HCT116 (cell line): ENCODE results near the gene SLC25A39. TPM values are rescaled to one million over a fixed set of nuclear protein-coding genes. Genes with fewer than 3 reads are reported as not detected.
A peak's percentile ranks its signal among the peaks of the same experiment; 100 is the strongest.

Experiments used
- ATAC-seq: fragments of 200-7000 bp; cut with Tn5 transposase; 2 replicates; pipeline ENCODE4 v1.9.1; 2020; ENCODE audit warnings: mild to moderate bottlenecking, moderate library complexity
- BruUV-seq: library from RNA; stranded (reverse); fragments of 400-500 nt; replicated peaks from 2 replicates; lab custom pipeline; 2021; lab: Mats Ljungman, UMichigan
- CTCF ChIA-PET: fragments of 300-600 bp; sonication (Branson Sonifier 250); formaldehyde crosslinking; loops from one replicate; lab custom pipeline; 2021; ENCODE audit warnings: antibody characterized with exemption; lab: Charles Lee
- POLR2A ChIA-PET: fragments of 300-600, 350-600 bp; sonication (Branson Sonifier 250); formaldehyde crosslinking; loops from one replicate; lab custom pipeline; 2021; ENCODE audit warnings: antibody characterized with exemption; lab: Charles Lee
- RAD21 ChIA-PET, 2 experiments: fragments of 300-600 bp; sonication (Branson Sonifier 250); formaldehyde crosslinking; loops; one replicate each; lab custom pipeline; 2023; ENCODE audit warnings: low total read pairs in 2 of 2; ENCODE audit not compliant: uncharacterized antibody in 2 of 2, unreplicated experiment in 2 of 2, low non-redundant PET in 1 of 2; lab: Charles Lee
- DNase-seq: peaks from one replicate; pipeline ENCODE4 v3.0.0-alpha.2; 2010; ENCODE audit warnings: low read depth, low spot score
- H2AFZ ChIP-seq: fragments of 200-600 bp; shearing (Covaris generic), sonication (generic); 2 replicates; pipeline ENCODE4 v1.6.1; 2017; ENCODE audit warnings: low read depth, mixed run types, mixed read lengths, antibody characterized with exemption, low read length; ENCODE audit not compliant: poor library complexity, severe bottlenecking
- H3K27ac ChIP-seq: 2 replicates; pipeline ENCODE4 v1.5.1; 2012; ENCODE audit warnings: low read depth, low read length
- H3K27me3 ChIP-seq: fragments of 200-600 bp; sonication (generic); 2 replicates; pipeline ENCODE4 v1.6.1; 2016; ENCODE audit warnings: mixed run types, low read length, mixed read lengths; ENCODE audit not compliant: insufficient read depth
- H3K36me3 ChIP-seq, 2 experiments: fragments of 200-500 bp in 1 of 2; fragments of 200-600 bp in 1 of 2; sonication (Bioruptor generic) in 1 of 2; sonication (generic) in 1 of 2; 2 replicates each; pipeline versions ENCODE4 v1.5.1 to v1.6.1; 2014 to 2016; ENCODE audit warnings: low read length in 2 of 2, inconsistent platforms in 1 of 2, mixed read lengths in 1 of 2, mixed run types in 1 of 2; ENCODE audit not compliant: insufficient read depth in 2 of 2, control insufficient read depth in 1 of 2
- H3K4me1 ChIP-seq, 2 experiments: fragments of 200-600 bp in 1 of 2; sonication (generic) in 1 of 2; 2 replicates each; pipeline versions ENCODE4 v1.5.1 to v1.6.1; 2012 to 2017; ENCODE audit warnings: low read length in 2 of 2, inconsistent platforms in 1 of 2, mild to moderate bottlenecking in 1 of 2, mixed read lengths in 1 of 2, mixed run types in 1 of 2, moderate library complexity in 1 of 2; ENCODE audit not compliant: insufficient read depth in 2 of 2, control insufficient read depth in 1 of 2
- H3K4me2 ChIP-seq: fragments of 200-600 bp; sonication (generic); 2 replicates; pipeline ENCODE4 v1.6.1; 2017; ENCODE audit warnings: mixed run types, low read length, mixed read lengths
- H3K4me3 ChIP-seq, 2 experiments: fragments of 200-600 bp in 1 of 2; sonication (generic) in 1 of 2; replicated peaks in 1 of 2; 2 replicates each; pipeline ENCODE4 v1.5.1; 2011 to 2016; ENCODE audit warnings: low read length in 2 of 2, control low read depth in 1 of 2, low read depth in 1 of 2, mild to moderate bottlenecking in 1 of 2, mixed read lengths in 1 of 2, mixed run types in 1 of 2
- H3K79me2 ChIP-seq: fragments of 200-600 bp; sonication (generic); 2 replicates; pipeline ENCODE4 v1.6.1; 2017; ENCODE audit warnings: mild to moderate bottlenecking, mixed run types, low read length, moderate library complexity, mixed read lengths; ENCODE audit not compliant: insufficient read depth
- H3K9ac ChIP-seq: fragments of 200-600 bp; sonication (generic); 2 replicates; pipeline ENCODE4 v1.6.1; 2016; ENCODE audit warnings: low read length, mixed read lengths
- H3K9me2 ChIP-seq: fragments of 200-600 bp; sonication (generic), shearing (Covaris generic); 2 replicates; pipeline ENCODE4 v1.6.1; 2017; ENCODE audit warnings: mixed run types, mild to moderate bottlenecking, moderate library complexity; ENCODE audit not compliant: insufficient read depth
- H3K9me3 ChIP-seq, 2 experiments: fragments of 200-500 bp in 1 of 2; fragments of 200-600 bp in 1 of 2; sonication (Bioruptor generic) in 1 of 2; sonication (generic) in 1 of 2; 2 replicates each; pipeline ENCODE4 v1.6.1; 2014 to 2017; ENCODE audit warnings: low read length in 2 of 2, mixed read lengths in 2 of 2, inconsistent platforms in 1 of 2, low read depth in 1 of 2, mild to moderate bottlenecking in 1 of 2, mixed run types in 1 of 2, moderate library complexity in 1 of 2; ENCODE audit not compliant: control insufficient read depth in 1 of 2, insufficient read depth in 1 of 2
- H4K20me1 ChIP-seq: fragments of 200-600 bp; sonication (generic), shearing (Covaris generic); 2 replicates; pipeline ENCODE4 v1.6.1; 2017; ENCODE audit warnings: mixed run types, mild to moderate bottlenecking, moderate library complexity; ENCODE audit not compliant: insufficient read depth
- ATF3 ChIP-seq: IDR thresholded peaks from 2 replicates; pipeline ENCODE4 v1.6.1; 2012
- RAD21 ChIP-seq: IDR thresholded peaks from 2 replicates; pipeline ENCODE4 v1.6.1; 2012; ENCODE audit warnings: low read depth, mild to moderate bottlenecking
- REST ChIP-seq: IDR thresholded peaks from 2 replicates; pipeline ENCODE4 v1.6.1; 2012; ENCODE audit warnings: low read depth
- TCF7L2 ChIP-seq: IDR thresholded peaks from 2 replicates; pipeline ENCODE4 v1.7.0; 2011; ENCODE audit warnings: borderline replicate concordance, inconsistent platforms; ENCODE audit not compliant: insufficient read depth, insufficient read length; ENCODE audit errors: extremely low read depth
- YY1 ChIP-seq: IDR thresholded peaks from 2 replicates; pipeline ENCODE4 v1.6.1; 2011; ENCODE audit warnings: low read length, low read depth, moderate library complexity, mild to moderate bottlenecking; ENCODE audit not compliant: insufficient replicate concordance; ENCODE audit errors: extremely low read depth
- intact Hi-C: fragments of 100-400 bp; cut with micrococcal nuclease; formaldehyde crosslinking; loops from 2 replicates; pipeline ENCODE4 v1.10.0; 2022
- total RNA-seq: library from RNA; stranded (reverse); gene quantifications from one replicate; pipeline ENCODE4 v1.2.1, GENCODE V29; 2021; ENCODE audit not compliant: unreplicated experiment

Gene SLC25A39
- total RNA-seq, 1 experiment from 2014 or later, result 326 TPM

- no peaks in the 10 kb centered on the region for H3K9me2 ChIP-seq
- H3K4me3 ChIP-seq, result no peak overlapping the region
- POLR2A ChIA-PET, result no interaction called here
- RAD21 ChIA-PET, result no interaction called here
- CTCF ChIA-PET, result no interaction called here
- peak overlapping the region; percentile 69 for H3K4me2 ChIP-seq
- no peaks in the 10 kb centered on the region for H3K27me3 ChIP-seq
- H3K4me1 ChIP-seq, result peaks cover 3 to 31% of the 10 kb centered on the region in 2 experiments; a peak in 3 of 4 replicates
- no peak overlapping the region for H2AFZ ChIP-seq
- H4K20me1 ChIP-seq, result no peaks in the 10 kb centered on the region
- 0 out of 2 replicates have a peak, but pooled peaks have one; percentile 27 for TF ChIP-seq RAD21
- no peak for TF ChIP-seq TCF7L2
- TF ChIP-seq ATF3, result no peak
- TF ChIP-seq YY1, result no peak
- no peak for TF ChIP-seq REST
- H3K9me3 ChIP-seq, result no peaks in the 10 kb centered on the region
- H3K36me3 ChIP-seq, result no peaks in the 10 kb centered on the region
- intact Hi-C loops, result loop anchor here (2.0 kb wide), 1 partner anchor 75 kb away; no protein-coding TSS in a partner anchor
- 0 out of 2 replicates have a peak, but pooled peaks have one; percentile 23 for ATAC-seq
- H3K27ac ChIP-seq, result no peak overlapping the region
- H3K9ac ChIP-seq, result no peak overlapping the region
- DNase-seq, result no peak
- no TSS peak for BruUV-seq
- no peaks in the 10 kb centered on the region for H3K79me2 ChIP-seq
Measured at GRCh38 chr17:44309472-44309871, 15.2 kb downstream of the SLC25A39 start.
